BLaER1 treated with 17β-estradiol and CSF1 and Interleukin-3, amounts not matched to agents 10 nM and 100 nM (cell line): ENCODE measurements around the gene CLIP4.

Experiments used
- H3K27ac ChIP-seq, 11 experiments: shearing (Covaris generic); formaldehyde crosslinking; 2 replicates each; pipeline ENCODE4 v1.8.1; 2022
- H3K27me3 ChIP-seq, 11 experiments: shearing (Covaris generic); formaldehyde crosslinking; 2 replicates each; pipeline ENCODE4 v1.8.1; 2022
- H3K36me3 ChIP-seq, 11 experiments: shearing (Covaris generic); formaldehyde crosslinking; 2 replicates each; pipeline ENCODE4 v1.8.1; 2022
- H3K4me1 ChIP-seq, 10 experiments: shearing (Covaris generic); formaldehyde crosslinking; 2 replicates each; pipeline ENCODE4 v1.8.1; 2022
- H3K4me2 ChIP-seq, 11 experiments: shearing (Covaris generic); formaldehyde crosslinking; 2 replicates each; pipeline ENCODE4 v1.8.1; 2022
- H3K4me3 ChIP-seq, 10 experiments: shearing (Covaris generic); formaldehyde crosslinking; 2 replicates each; pipeline ENCODE4 v1.8.1; 2022
- H3K9ac ChIP-seq, 11 experiments: shearing (Covaris generic); formaldehyde crosslinking; 2 replicates each; pipeline ENCODE4 v1.8.1; 2022
- H3K9me3 ChIP-seq, 11 experiments: shearing (Covaris generic); formaldehyde crosslinking; replicated peaks in 1 of 11; 2 replicates each; pipeline ENCODE4 v1.8.1; 2022
- H4K20me1 ChIP-seq, 11 experiments: shearing (Covaris generic); formaldehyde crosslinking; 2 replicates each; pipeline ENCODE4 v1.8.1; 2022
- Cebpa-rat ChIP-seq, 11 experiments: shearing (Covaris generic); IDR thresholded peaks; 2 replicates each; pipeline ENCODE4 v1.8.1; 2022

The CLIP4 gene

DNA sequence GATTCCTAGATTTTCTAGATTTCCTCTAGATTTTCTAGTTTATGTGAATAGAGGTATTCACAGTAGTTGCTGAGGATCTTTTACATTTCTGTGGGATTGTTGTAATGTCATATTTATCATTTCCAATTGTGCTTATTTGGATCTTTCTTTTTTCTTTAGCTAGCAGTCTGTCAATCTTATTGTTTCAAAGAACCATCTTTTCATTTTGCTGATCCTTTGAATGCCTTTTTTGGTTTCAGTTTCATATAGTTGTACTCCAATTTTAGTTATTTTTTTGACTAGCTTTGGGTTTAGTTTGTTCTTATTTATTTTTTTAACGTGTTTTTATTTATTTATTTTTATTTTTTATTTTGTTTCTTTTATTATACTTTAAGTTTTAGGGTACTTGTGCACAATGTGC is 24.5 kb downstream of the CLIP4 start:
- Histone ChIP-seq H3K4me2 (no peak overlapping the region), H3K4me3 (no peak overlapping the region), H3K27ac (no peak overlapping the region), H3K4me1 (no peaks in the 10 kb centered on the region), H3K36me3 (peaks cover 0 to 21% (median 0%) of the 10 kb centered on the region in 11 experiments; a peak in 2 of 22 replicates), H3K9ac (no peak overlapping the region), H3K9me3 (peaks cover 0 to 16% (median 4%) of the 10 kb centered on the region in 11 experiments; a peak in 5 of 22 replicates), H4K20me1 (no peaks in the 10 kb centered on the region; a peak in 1 of 22 replicates), H3K27me3 (no peaks in the 10 kb centered on the region)
- no peak for TF ChIP-seq Cebpa-rat (IDR thresholded peaks at IDR 0.05)

GRCh38 chr2:29143657-29144056 is 28.4 kb downstream of the CLIP4 start:
- peaks cover 0 to 9% (median 2%) of the 10 kb centered on the region in 11 experiments; a peak in 5 of 22 replicates for H3K9me3 ChIP-seq
- H3K9ac ChIP-seq: no peak overlapping the region
- H4K20me1 ChIP-seq: no peaks in the 10 kb centered on the region; a peak in 1 of 22 replicates
- H3K27me3 ChIP-seq: no peaks in the 10 kb centered on the region
- H3K4me3 ChIP-seq: no peak overlapping the region
- no peak overlapping the region for H3K4me2 ChIP-seq
- H3K4me1 ChIP-seq: no peaks in the 10 kb centered on the region
- H3K36me3 ChIP-seq: peaks cover 0 to 29% (median 0%) of the 10 kb centered on the region in 11 experiments; a peak in 2 of 22 replicates
- TF ChIP-seq Cebpa-rat (IDR thresholded peaks at IDR 0.05): no peak
- H3K27ac ChIP-seq: no peak overlapping the region

DNA sequence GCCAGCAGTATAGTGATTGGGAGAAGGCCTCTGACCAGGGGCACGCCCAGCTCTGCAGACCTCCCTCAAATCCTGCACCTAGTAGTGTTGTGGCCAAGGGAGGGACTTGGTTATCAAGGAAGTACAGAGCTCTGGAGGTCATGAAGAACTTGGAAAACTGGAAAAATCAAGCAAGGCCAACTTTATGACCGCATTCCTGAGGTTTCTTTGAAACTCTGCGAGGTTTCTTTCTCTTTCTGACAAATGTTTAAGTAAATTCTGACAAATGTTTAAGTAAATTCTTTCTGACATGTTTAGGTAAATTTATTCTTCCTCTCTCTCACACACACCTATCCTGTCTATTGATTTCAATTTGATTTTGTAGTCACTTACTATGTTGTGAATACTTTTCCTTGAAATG is 31.0 kb downstream of the CLIP4 start:
- Histone ChIP-seq H3K4me1 (no peaks in the 10 kb centered on the region), H3K27me3 (no peaks in the 10 kb centered on the region), H3K27ac (no peak overlapping the region), H3K4me3 (no peak overlapping the region), H3K9ac (no peak overlapping the region), H4K20me1 (no peaks in the 10 kb centered on the region; a peak in 1 of 22 replicates), H3K9me3 (no peaks in the 10 kb centered on the region), H3K4me2 (no peak overlapping the region), H3K36me3 (peaks cover 0 to 29% (median 0%) of the 10 kb centered on the region in 11 experiments; a peak in 2 of 22 replicates)
- no peak for TF ChIP-seq Cebpa-rat (IDR thresholded peaks at IDR 0.05)

- TF ChIP-seq Cebpa-rat (IDR thresholded peaks at IDR 0.05): no peak
- H3K9ac ChIP-seq: no peak overlapping the region
- H3K4me3 ChIP-seq: no peak overlapping the region
- no peak overlapping the region for H3K4me2 ChIP-seq
- H3K27ac ChIP-seq: no peak overlapping the region
- no peaks in the 10 kb centered on the region for H3K4me1 ChIP-seq
- peaks cover 0 to 33% (median 0%) of the 10 kb centered on the region in 11 experiments; a peak in 2 of 22 replicates for H3K36me3 ChIP-seq
- H3K9me3 ChIP-seq: no peaks in the 10 kb centered on the region
- H4K20me1 ChIP-seq: no peaks in the 10 kb centered on the region; a peak in 1 of 22 replicates
- H3K27me3 ChIP-seq: no peaks in the 10 kb centered on the region
These were observed 32.7 kb downstream of the CLIP4 start for GRCh38 chr2:29147963-29148362.

GRCh38 chr2:29154610-29155009 is 39.4 kb downstream of the CLIP4 start:
- no peak for TF ChIP-seq Cebpa-rat (IDR thresholded peaks at IDR 0.05)
- H3K9me3 ChIP-seq: no peaks in the 10 kb centered on the region
- no peak overlapping the region for H3K4me3 ChIP-seq
- peak overlapping the region; percentile 22 to 65 (median 38); a peak in 20 of 22 replicates for H3K4me2 ChIP-seq
- H4K20me1 ChIP-seq: no peaks in the 10 kb centered on the region; a peak in 1 of 22 replicates
- H3K27me3 ChIP-seq: no peaks in the 10 kb centered on the region
- H3K27ac ChIP-seq: no peak overlapping the region
- no peak overlapping the region for H3K9ac ChIP-seq
- peaks cover 0 to 44% (median 0%) of the 10 kb centered on the region in 11 experiments; a peak in 2 of 22 replicates for H3K36me3 ChIP-seq
- peaks cover 9 to 12% (median 10%) of the 10 kb centered on the region in 10 experiments; a peak in 18 of 20 replicates for H3K4me1 ChIP-seq

DNA sequence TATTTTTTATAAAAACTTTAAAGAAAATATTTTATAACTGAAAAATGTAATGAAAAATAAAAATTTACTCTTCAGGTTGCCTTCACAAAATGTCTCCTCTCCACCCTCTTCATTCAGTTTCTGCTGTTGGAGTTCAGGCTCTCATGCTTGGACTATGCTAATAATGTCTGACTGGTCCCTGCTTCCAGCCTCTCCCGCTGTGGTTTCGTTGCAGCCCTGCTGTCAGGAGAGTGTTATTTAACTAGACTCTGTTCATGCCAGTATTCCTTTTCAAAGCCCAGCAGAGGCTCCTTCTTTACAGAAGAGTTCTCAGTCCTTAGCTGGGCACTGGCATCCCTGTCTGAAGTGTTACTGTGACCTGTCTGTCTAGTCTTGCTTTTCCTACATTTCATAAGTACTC is 40.4 kb downstream of the CLIP4 start:
- Histone ChIP-seq H3K9me3 (no peaks in the 10 kb centered on the region), H3K36me3 (peaks cover 0 to 44% (median 0%) of the 10 kb centered on the region in 11 experiments; a peak in 2 of 22 replicates), H3K27me3 (no peaks in the 10 kb centered on the region), H3K4me2 (no peak overlapping the region), H3K4me3 (no peak overlapping the region), H3K4me1 (peaks cover 9 to 12% (median 10%) of the 10 kb centered on the region in 10 experiments; a peak in 18 of 20 replicates), H4K20me1 (no peaks in the 10 kb centered on the region; a peak in 1 of 22 replicates), H3K9ac (no peak overlapping the region), H3K27ac (no peak overlapping the region)
- no peak for TF ChIP-seq Cebpa-rat (IDR thresholded peaks at IDR 0.05)

- TF ChIP-seq Cebpa-rat (IDR thresholded peaks at IDR 0.05): no peak
- H3K9ac ChIP-seq: no peak overlapping the region
- no peak overlapping the region for H3K4me2 ChIP-seq
- H3K4me1 ChIP-seq: peaks cover 9 to 12% (median 10%) of the 10 kb centered on the region in 10 experiments; a peak in 18 of 20 replicates
- no peaks in the 10 kb centered on the region for H3K9me3 ChIP-seq
- peaks cover 0 to 49% (median 0%) of the 10 kb centered on the region in 11 experiments; a peak in 2 of 22 replicates for H3K36me3 ChIP-seq
- no peaks in the 10 kb centered on the region; a peak in 1 of 22 replicates for H4K20me1 ChIP-seq
- H3K4me3 ChIP-seq: no peak overlapping the region
- no peaks in the 10 kb centered on the region for H3K27me3 ChIP-seq
- H3K27ac ChIP-seq: no peak overlapping the region
These were observed 41.9 kb downstream of the CLIP4 start for GRCh38 chr2:29157131-29157530.

GRCh38 chr2:29159125-29159524 is 43.9 kb downstream of the CLIP4 start:
- no peak overlapping the region for H3K4me2 ChIP-seq
- H3K4me3 ChIP-seq: no peak overlapping the region
- peaks cover 10 to 19% (median 13%) of the 10 kb centered on the region in 10 experiments; a peak in 19 of 20 replicates for H3K4me1 ChIP-seq
- H3K27ac ChIP-seq: no peak overlapping the region; a peak in 1 of 22 replicates
- no peaks in the 10 kb centered on the region for H3K9me3 ChIP-seq
- TF ChIP-seq Cebpa-rat (IDR thresholded peaks at IDR 0.05): no peak
- no peak overlapping the region for H3K9ac ChIP-seq
- H3K27me3 ChIP-seq: no peaks in the 10 kb centered on the region
- peaks cover 0 to 36% (median 0%) of the 10 kb centered on the region in 11 experiments; a peak in 2 of 22 replicates for H3K36me3 ChIP-seq
- H4K20me1 ChIP-seq: no peaks in the 10 kb centered on the region; a peak in 1 of 22 replicates

DNA sequence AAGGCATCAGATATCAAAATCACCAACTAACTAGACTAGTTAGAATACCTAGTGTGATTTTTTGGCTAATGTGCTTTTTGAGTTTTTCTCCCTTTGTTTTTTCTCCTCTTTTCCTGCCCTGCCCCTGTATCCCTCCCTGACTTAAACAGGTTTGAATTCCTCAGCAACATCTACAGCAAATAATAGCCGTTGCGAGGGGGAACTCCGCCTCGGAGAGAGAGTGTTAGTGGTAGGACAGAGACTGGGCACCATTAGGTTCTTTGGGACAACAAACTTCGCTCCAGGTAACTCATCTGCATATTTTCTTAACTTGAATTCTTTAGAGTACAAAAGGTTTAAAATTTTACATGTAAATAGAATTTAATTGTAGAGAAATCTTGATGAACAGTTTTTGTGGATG is 45.0 kb downstream of the CLIP4 start:
- peaks cover 0 to 28% (median 0%) of the 10 kb centered on the region in 11 experiments; a peak in 2 of 22 replicates for H3K36me3 ChIP-seq
- H3K4me3 ChIP-seq: no peak overlapping the region
- no peak for TF ChIP-seq Cebpa-rat (IDR thresholded peaks at IDR 0.05)
- no peaks in the 10 kb centered on the region for H3K9me3 ChIP-seq
- no peaks in the 10 kb centered on the region; a peak in 1 of 22 replicates for H4K20me1 ChIP-seq
- no peak overlapping the region for H3K4me2 ChIP-seq
- H3K27ac ChIP-seq: no peak overlapping the region
- peaks cover under 1 to 13% (median 7%) of the 10 kb centered on the region in 10 experiments; a peak in 13 of 20 replicates for H3K4me1 ChIP-seq
- no peaks in the 10 kb centered on the region for H3K27me3 ChIP-seq
- no peak overlapping the region for H3K9ac ChIP-seq
